BE2C (cell line): ENCODE measurements around the gene AKAP13.
"Not testable (repeated sequence)": the region's sequence is repeated elsewhere in the genome, so short reads cannot be mapped to it uniquely, and the experiment has no call there.

Experiments
- DNase-seq: peaks from one replicate; pipeline ENCODE4 v3.0.0-alpha.2; 2020
- H3K27me3 ChIP-seq: fragments of 250-450 bp; sonication (Bioruptor Pico); 2 replicates; pipeline ENCODE4 v1.5.1; 2020; ENCODE audit warnings: mild to moderate bottlenecking
- H3K36me3 ChIP-seq: fragments of 250-450 bp; sonication (Bioruptor Pico); 2 replicates; pipeline ENCODE4 v1.5.1; 2020; ENCODE audit warnings: mild to moderate bottlenecking
- H3K4me1 ChIP-seq: fragments of 250-450 bp; sonication (Bioruptor Pico); 2 replicates; pipeline ENCODE4 v1.5.1; 2020
- H3K4me3 ChIP-seq: 2 replicates; pipeline ENCODE4 v1.5.1; 2011; ENCODE audit warnings: low read depth, low read length
- H3K9me3 ChIP-seq: fragments of 250-450 bp; sonication (Bioruptor Pico); 2 replicates; pipeline ENCODE4 v1.5.1; 2020
- TF ChIP-seq, protein P1 (sequence below): IDR thresholded peaks from 2 replicates; pipeline ENCODE4 v1.5.1; 2012; ENCODE audit warnings: mild to moderate bottlenecking, low read depth, low read length

AKAP13 gene

DNA sequence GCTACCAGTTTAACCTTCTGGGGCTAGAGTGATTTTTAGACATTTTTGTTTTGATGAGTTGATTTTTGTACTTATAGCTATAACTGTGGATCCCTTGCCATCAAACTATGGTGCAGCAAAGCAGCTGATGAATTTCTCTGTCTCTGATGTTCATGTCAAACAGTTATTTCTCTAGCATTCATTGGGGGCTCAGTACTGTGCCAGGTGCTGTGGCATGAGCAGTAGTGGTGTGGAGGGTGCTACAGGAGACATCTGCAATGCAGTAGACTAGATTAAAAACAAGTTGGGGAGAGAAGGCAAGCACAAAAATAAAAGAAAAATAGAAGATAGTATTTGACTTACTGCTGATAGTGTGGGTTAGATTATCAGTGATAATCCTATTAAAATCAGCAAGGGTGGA lies 95.3 kb downstream of the AKAP13 start:
- TF ChIP-seq, protein P1, sequence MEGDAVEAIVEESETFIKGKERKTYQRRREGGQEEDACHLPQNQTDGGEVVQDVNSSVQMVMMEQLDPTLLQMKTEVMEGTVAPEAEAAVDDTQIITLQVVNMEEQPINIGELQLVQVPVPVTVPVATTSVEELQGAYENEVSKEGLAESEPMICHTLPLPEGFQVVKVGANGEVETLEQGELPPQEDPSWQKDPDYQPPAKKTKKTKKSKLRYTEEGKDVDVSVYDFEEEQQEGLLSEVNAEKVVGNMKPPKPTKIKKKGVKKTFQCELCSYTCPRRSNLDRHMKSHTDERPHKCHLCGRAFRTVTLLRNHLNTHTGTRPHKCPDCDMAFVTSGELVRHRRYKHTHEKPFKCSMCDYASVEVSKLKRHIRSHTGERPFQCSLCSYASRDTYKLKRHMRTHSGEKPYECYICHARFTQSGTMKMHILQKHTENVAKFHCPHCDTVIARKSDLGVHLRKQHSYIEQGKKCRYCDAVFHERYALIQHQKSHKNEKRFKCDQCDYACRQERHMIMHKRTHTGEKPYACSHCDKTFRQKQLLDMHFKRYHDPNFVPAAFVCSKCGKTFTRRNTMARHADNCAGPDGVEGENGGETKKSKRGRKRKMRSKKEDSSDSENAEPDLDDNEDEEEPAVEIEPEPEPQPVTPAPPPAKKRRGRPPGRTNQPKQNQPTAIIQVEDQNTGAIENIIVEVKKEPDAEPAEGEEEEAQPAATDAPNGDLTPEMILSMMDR = no peak
- DNase-seq = no peak
- peaks cover 5% of the 10 kb centered on the region; the same call in 1 of the 2 replicates for H3K4me1 ChIP-seq
- H3K4me3 ChIP-seq = no peak overlapping the region
- H3K27me3 ChIP-seq = no peaks in the 10 kb centered on the region
- no peaks in the 10 kb centered on the region for H3K36me3 ChIP-seq
- no peaks in the 10 kb centered on the region for H3K9me3 ChIP-seq

DNA sequence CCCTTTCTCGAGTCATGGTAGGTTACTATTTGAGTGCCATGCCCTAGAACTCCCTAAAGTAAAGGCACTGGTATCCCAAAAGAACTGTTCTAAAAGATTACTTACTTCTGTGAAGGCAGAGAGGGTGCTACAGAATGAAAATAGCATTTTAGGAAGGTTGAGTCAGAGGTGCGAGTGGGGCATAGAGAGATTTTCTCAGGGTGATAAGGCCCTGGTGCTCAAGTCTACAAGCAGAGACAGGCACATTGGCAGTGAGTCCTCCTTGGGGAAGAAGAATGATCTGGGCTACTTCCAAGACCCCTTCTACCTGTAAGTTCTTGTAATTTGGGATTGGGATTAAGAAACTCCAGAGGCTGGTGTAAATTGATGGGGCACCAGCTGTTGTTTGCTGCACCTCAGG lies 96.7 kb downstream of the AKAP13 start:
- TF ChIP-seq, protein P1 = no peak
- no peak overlapping the region for H3K4me3 ChIP-seq
- H3K36me3 ChIP-seq = no peaks in the 10 kb centered on the region
- DNase-seq = no peak
- H3K4me1 ChIP-seq = peaks cover 5% of the 10 kb centered on the region; the same call in 1 of the 2 replicates
- H3K9me3 ChIP-seq = no peaks in the 10 kb centered on the region
- no peaks in the 10 kb centered on the region for H3K27me3 ChIP-seq

DNA sequence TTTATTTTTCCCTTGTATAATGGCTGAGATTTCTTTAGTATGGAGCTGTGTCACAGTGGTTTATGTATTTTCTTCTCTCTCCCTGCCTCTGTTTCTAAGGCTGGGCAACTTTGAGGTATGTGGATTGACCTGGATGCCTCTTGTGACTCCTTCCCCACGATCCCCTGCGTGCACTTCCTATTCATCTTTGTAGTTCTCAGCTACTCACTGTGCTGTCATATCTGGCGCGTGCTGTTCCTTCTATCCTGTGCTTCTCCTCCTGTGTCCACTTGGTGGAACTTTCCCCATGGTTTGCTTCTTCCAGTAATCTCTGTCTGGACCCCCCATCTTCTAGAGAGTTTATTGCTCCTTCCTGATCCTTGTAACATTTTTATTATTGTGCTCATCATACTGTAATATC lies 97.3 kb downstream of the AKAP13 start:
- Histone ChIP-seq H3K4me1 (peaks cover 5% of the 10 kb centered on the region; the same call in 1 of the 2 replicates), H3K36me3 (no peaks in the 10 kb centered on the region)

DNA sequence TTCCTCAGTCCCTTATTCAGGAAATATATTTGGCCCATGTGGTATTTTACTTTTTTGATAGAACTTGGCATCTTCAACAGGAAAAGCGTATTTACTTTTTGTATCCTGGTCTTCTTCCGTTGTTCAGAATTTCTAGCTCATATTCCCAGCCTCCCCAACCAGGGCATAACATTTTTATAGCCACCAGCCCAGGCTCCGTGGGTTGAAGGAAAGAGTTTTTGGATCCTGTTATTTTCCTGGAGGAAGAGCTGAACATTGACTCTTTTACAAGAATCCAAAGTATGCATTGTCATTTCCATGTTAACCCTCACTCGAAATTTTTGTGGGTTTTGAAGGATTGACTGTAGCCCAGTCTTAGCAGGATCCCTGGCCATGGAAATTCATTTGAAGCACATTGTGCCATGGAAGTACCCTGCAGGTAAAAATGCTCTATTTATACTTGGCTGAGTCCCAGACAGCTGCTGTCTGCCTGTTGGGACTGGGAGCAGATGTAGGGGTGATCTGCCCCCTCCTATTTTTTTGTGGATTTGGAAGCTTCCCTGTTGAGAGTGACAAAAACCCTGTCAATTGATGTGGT lies 98.8 kb downstream of the AKAP13 start:
- DNase-seq = no peak
- H3K9me3 ChIP-seq = no peaks in the 10 kb centered on the region
- H3K27me3 ChIP-seq = no peaks in the 10 kb centered on the region
- H3K36me3 ChIP-seq = no peaks in the 10 kb centered on the region
- H3K4me1 ChIP-seq = no peaks in the 10 kb centered on the region
- H3K4me3 ChIP-seq = no peak overlapping the region
- TF ChIP-seq, protein P1 = no peak

More for the DNA sequence above, 97.3 kb downstream of the AKAP13 start:
- no peaks in the 10 kb centered on the region for H3K9me3 ChIP-seq
- TF ChIP-seq, protein P1 = no peak
- no peaks in the 10 kb centered on the region for H3K27me3 ChIP-seq
- no peak overlapping the region for H3K4me3 ChIP-seq
- no peak for DNase-seq

DNA sequence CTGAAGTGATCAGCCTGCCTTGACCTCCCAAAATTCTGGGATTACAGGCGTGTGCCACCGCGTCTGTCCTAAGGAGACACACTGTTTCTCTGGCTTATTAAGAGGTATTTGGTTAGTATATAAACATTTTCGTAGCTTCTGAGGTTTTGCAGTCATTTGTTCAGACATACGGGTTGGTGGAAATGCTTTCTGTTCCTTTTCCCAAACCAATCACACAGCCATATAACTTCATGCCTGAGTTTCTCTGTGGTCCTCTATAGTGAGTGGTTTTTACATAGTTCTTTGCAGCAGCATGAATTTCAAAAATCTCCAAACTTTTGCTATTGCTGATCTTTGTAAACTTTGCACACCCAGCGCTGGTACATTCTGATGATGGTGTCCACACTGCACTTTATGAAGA lies 100.5 kb downstream of the AKAP13 start:
- Histone ChIP-seq H3K4me3 (no peak overlapping the region), H3K36me3 (no peaks in the 10 kb centered on the region), H3K27me3 (no peaks in the 10 kb centered on the region), H3K9me3 (no peaks in the 10 kb centered on the region), H3K4me1 (no peaks in the 10 kb centered on the region)
- no peak for DNase-seq
- TF ChIP-seq, protein P1 = no peak

DNA sequence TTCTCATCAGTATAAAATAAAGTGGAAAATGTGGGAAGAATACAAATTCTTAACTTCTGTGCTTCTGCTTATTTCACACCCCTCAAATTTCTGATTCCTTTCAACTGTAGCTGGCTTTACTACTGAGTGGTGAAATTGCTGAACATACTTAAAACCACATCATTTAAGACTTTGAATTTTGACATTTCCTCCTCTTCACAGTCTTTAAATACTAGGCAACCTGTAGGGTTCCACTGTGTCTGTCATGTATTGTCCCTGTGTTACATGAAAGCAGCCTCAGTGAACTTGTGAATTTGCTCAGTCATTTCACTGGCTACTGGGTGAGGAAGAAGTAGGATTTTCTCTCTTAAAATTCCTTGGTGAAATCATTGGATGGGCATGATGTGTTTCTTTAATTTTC lies 101.1 kb downstream of the AKAP13 start:
- not testable (repeated sequence) for DNase-seq, H3K9me3 ChIP-seq, H3K4me3 ChIP-seq, H3K4me1 ChIP-seq, H3K27me3 ChIP-seq, H3K36me3 ChIP-seq

DNA sequence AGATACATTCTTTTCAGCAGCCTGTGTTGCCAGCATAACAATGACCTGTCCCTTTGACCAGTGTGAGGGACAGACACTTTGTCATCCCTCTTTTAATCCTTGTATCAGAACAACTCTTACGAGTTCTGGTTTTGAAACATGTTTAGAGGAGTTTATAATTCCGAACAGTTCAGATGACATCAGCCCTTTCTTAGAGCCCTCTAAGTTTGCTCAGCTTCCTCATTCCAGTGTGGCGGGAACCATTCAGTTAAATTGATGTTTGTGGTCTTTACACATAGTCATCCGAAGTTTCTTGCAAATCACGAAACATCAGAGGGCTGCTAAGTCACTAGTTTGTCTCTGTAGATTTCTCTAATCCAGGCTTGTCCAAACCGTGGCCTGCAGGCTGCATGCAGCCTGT lies 102.5 kb downstream of the AKAP13 start:
- Histone ChIP-seq H3K4me3 (no peak overlapping the region), H3K4me1 (no peaks in the 10 kb centered on the region; the same call in 1 of the 2 replicates), H3K9me3 (no peaks in the 10 kb centered on the region), H3K27me3 (no peaks in the 10 kb centered on the region), H3K36me3 (no peaks in the 10 kb centered on the region)
- TF ChIP-seq, protein P1 = no peak
- no peak for DNase-seq

DNA sequence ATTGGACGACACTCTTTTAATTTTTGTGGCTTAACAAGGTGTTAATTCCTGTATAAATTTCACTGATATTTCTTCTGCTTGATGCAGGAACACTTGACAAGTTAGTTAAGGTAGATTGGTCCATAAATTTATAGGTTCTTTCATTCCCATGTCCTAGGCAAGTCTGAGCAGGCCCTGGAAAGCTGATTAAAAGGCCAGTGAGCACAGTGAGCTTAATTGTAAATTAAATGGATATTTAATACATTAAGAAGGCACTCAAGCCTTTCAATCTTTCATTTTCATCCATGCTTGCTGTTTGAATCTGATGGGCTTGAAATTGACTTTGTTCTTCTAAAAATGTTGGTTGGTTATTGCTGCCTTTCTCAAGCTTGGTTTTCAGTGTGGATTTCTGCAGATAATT lies 103.6 kb downstream of the AKAP13 start:
- not testable (repeated sequence) for DNase-seq, H3K36me3 ChIP-seq, H3K27me3 ChIP-seq, H3K4me3 ChIP-seq, H3K4me1 ChIP-seq, H3K9me3 ChIP-seq

DNA sequence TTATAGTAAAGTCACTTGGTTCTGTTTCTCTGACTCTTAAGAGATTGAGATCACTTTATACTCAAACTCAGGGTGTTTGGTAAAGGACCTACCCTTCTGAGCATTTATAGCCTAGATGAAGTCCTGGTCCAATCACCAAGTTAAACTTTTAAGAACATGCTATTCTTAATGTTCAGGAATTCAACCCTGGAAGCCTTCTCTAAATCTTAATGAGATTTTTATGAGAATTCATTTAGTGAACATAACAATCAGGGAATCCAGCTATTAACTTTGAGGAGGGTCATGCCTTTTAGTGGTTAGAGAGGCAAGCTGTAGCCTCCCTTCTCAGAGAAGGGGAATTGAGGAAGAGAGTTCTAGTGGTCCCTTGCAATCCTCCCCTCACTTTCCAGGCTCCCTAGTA lies 104.5 kb downstream of the AKAP13 start:
- H3K4me3 ChIP-seq, DNase-seq, H3K4me1 ChIP-seq, H3K27me3 ChIP-seq, H3K9me3 ChIP-seq, H3K36me3 ChIP-seq: not testable (repeated sequence)
